ENCODE measurements around the gene CCNJL.

Gene CCNJL

GRCh38 chr5:160330212-160330611 lies 17.8 kb upstream of the CCNJL start:
- no peak for DNase-seq (ENCODE audit: low read depth)

DNA sequence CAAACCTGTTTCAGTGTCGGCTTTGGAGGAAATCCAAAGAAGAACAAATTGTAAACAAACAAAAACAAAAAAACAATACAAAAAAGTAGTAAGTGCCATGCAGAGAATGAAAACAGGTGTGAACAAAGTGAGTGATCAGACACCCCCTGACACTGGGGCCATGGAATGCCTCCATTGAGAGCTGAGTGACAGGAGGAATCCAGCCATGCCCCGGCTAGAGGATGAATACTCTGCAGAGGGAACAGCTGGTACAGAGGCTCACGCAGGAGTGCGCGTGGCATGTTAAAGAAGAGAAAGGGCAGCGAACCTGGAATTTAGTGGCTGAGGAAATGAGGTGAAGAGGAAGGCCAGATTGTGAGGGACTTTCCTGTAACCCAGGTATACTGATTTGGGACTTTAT lies 15.5 kb upstream of the CCNJL start:
- DNase-seq (ENCODE audit: low read depth), result no peak

DNA sequence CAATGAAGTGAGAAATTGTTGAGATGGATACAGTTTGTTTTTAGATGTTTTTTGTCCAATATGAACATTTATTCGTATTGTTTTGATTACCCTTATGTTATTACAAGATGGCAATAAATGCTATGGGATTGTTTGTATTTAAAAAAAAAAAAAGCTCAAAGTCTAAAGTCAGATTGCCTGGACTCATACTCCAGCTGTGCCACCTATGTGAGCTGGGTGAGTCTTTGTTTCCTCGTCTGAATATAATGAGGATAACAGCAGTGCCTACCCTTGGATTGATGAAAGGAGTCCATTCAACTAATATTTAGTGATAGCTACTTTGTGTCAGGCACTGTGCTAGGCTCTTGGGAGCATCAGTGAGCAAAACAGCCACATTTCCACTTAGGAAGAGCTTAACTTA lies 14.6 kb upstream of the CCNJL start:
- no peak for DNase-seq (ENCODE audit: low read depth)

GRCh38 chr5:160325716-160326115 lies 13.4 kb upstream of the CCNJL start:
- no peak for DNase-seq (ENCODE audit: low read depth)

DNA sequence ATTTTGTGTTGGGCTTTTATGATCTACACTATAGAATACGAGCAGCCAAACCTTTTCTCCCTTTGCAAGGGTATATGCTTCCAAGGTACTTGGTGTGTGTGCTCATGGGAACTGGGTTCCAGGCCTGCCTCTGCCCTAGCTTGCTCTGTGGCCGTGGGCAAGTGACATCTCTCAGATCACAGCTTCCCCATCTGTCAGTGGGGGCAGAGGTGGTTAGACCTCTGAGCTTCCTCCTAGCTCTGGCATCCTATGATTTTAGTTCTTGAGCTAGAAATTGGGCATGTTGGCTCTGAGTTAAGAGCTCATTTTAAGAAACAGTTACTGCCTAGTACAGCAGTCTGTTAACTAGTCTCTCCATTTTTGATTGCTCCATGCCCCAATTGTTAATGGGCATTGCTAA lies 12.5 kb upstream of the CCNJL start:
- no peak for DNase-seq (ENCODE audit: low read depth)

- no peak for DNase-seq (ENCODE audit: low read depth)
Measured at GRCh38 chr5:160318409-160318808, 6.0 kb upstream of the CCNJL start.

GRCh38 chr5:160317434-160317833 lies 5.1 kb upstream of the CCNJL start:
- no peak for DNase-seq (ENCODE audit: low read depth)

GRCh38 chr5:160315968-160316367 lies 3.6 kb upstream of the CCNJL start:
- DNase-seq (ENCODE audit: low read depth), result no peak

DNA sequence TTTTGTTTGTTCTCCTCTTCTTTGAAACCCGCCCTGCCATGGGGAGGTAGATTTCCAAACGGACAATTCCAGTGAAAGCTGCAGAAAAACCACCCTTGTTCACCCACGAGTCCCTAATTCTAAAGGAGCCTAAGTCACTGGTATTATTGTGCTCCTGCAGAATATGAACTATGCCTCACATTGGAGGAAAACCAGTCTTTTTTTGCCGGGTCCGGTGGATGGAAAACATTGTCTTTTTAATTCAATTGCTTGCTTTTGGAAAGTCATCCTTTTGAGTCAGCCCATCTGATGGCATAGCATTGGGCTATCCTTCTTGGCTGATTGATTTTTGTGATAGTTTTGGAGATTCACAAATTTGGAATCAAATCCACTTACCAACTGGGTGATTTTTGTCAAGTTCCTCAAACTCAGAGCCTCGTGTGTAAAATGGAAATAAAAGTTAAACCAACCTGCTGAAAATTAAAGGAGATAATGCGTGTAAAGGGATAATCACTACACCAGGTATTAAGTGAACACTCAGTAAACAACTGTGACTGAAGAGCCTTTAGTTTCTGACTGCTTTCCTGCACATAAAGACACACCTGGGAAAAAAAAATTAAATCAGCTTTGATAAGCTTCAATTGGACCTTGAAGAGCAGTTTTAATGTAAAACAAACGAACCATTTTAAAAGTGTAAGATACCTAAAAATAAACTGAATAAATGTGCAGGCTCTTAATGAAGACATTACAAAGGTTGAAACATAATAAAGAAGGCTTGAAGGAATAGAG lies 780 bp upstream of the CCNJL start:
- DNase-seq (ENCODE audit: low read depth), result no peak

DNA sequence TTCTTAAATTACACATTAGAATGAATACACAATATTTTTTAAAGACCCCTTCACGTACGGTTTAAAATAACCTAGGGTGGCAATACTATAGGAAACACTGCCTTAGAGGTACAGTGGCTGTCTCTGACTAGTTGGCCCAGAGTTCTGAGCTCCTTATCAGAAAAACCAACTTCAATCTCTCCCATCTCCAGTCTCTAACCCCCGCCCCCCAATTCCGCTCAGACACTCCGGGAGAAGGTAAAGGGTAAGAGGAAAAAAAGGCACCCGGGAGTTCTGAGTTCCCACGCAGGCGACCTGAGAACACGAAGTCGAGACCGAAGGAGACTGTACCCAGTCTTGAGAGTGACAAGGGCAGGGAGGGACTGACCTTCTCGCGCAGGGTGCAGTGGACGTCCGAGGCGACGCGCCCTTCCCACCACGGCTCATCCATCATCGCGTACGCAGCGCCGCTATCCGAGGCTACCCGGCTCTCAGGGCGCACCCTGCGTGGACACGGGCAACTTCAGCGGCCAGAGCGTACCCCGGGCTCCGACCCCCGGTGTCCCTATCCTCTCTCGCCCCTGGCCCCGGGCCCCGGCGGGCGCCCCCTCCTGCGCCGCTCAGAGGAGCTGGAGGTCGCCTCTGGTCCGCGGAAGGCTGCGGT lies 752 bp downstream of the CCNJL start:
- DNase-seq (ENCODE audit: low read depth), result no peak

- DNase-seq (ENCODE audit: low read depth), result no peak
Measured at GRCh38 chr5:160310552-160311295, 1.6 kb downstream of the CCNJL start.

DNA sequence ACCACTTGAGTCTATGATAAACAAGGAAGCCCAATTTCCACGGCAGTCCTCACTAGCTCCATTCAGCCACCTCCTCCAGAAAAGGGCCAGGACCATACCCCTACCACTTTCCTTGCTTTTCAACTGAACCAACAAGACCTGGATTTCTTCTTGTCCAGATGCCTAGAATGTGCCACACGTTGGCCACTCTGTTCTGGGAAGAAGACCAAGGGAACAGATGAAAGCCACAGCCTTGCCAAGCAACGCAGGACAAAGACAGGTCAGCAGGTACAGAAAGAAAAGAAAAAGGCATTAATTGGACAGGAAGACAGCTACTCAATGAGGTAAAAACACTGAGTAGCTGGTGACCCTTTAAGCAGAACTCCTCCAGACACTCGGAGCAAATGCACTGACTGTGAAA lies 2.2 kb downstream of the CCNJL start:
- DNase-seq (ENCODE audit: low read depth), result no peak

DNA sequence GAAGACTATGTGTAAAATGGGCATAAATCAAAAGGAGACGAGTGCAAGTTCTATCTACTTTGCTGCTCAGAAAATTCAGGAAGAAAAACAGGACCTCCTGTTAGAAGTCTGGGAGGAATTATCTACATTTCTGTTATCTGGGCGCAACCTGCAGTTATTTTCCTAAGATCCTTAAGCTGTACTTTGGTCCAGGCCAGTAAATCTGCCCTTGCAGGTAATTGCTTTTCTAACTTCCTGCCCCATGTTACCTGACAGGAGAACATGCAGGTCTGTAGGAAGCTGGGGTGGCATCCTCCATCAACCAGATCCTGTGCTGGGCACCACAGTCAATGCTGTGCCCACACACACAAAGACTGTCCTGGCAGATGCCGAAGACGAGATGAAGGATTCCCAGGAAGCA lies 5.7 kb downstream of the CCNJL start:
- no peak for DNase-seq (ENCODE audit: low read depth)

GRCh38 chr5:160305319-160305718 lies 7.0 kb downstream of the CCNJL start:
- DNase-seq (ENCODE audit: low read depth), result no peak

DNA sequence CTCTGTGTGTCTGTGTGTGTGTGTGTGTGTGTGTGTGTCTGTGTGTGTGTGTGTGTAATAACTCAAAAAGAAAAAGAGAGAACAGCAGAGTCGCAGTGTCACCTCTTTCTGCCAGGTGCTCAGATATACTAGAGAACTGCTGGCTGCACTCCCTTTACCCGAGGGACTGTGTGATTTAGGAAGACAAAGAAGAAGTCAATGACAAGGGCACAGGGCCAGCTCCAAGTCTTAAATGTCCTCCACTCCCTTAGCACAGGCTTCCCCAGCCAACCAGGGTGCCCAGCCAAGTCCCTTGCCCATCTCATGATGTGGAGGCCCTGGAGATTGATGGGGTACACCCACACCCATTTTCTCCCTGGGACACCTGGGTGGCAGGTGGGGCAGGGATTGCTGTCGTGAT lies 8.7 kb downstream of the CCNJL start:
- no peak for DNase-seq (ENCODE audit: low read depth)

GRCh38 chr5:160298189-160298588 lies 14.2 kb downstream of the CCNJL start:
- no peak for DNase-seq (ENCODE audit: low read depth)

DNA sequence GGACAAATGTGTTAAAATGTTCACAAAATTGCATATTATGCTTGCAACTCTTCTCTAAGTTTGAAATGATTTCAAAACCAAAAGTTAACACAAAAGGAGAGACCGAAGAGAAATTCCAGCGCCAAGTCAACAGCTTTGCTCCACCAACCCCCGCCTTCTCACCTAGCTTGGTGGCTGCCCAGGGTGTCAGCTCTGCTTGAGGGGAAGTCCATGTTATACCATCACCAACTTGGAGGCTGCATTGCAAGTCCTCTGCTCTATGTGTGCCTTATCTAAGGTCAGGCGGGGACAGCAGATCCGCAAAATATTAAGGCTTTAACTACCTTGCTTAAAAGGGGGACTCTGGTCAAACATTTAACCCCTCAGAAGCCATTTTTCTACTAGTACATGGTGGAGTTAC lies 14.6 kb downstream of the CCNJL start:
- no peak for DNase-seq (ENCODE audit: low read depth)

DNA sequence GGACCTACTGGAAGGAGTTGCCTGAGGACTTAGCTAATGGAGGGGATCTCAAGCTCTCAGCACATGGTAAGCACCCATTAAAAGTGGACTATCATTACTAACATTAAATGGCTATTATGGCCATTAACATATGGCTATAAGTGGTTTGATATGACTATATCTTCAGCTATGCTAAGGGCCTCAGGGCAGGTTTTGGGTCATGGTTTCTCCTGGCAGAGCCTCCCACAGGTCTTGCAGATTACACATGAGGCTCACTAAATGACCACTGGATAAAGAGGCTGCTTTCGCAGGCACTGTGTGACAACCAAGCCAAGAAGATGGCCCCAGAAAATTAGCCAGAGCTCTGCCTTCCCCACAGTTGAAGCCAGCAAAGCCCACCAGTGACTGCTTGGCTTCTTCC lies 15.4 kb downstream of the CCNJL start:
- DNase-seq (ENCODE audit: low read depth), result no peak

DNA sequence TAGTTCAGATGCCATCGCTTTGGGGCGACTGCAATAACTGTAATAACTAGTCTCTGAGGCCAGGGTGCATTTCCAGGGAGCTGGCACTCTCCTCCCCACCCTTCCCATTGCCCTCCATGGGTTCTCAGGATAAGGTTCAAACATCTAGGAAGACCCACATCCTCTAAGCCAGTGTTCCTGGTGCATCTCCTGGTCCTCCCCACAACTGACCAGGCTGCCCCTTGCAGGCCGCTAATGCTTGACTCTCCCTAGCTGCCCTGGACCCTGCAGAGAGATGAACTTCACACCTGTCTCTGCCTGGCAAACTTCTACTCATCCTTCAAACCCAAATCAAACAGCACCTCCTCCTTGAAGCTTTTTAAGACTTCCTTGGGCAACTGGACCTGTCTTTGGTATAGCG lies 15.9 kb downstream of the CCNJL start:
- no peak for DNase-seq (ENCODE audit: low read depth)

GRCh38 chr5:160293901-160294561 lies 18.3 kb downstream of the CCNJL start:
- DNase-seq (ENCODE audit: low read depth), result no peak

GRCh38 chr5:160293386-160293785 lies 19.0 kb downstream of the CCNJL start:
- DNase-seq (ENCODE audit: low read depth), result no peak

DNA sequence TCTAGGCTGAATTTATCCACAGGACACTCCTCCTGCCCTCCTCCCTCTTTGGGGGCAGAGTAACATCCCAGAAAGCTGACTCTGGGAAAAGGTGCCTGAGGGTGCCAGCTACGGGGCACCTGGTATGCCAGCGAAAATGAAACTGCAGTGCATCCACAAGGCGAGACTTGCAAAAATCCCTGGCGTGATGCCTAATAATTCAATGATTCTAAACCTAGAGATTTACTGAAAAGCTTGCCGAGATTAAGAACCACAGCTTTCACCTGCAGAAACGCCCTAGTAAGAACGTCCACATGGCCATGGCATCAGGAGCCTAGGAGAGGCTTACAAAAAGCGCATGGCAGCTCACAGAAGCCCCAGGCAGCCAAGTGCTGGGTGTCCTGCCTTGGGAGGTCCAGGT lies 20.9 kb downstream of the CCNJL start:
- no peak for DNase-seq (ENCODE audit: low read depth)

- DNase-seq (ENCODE audit: low read depth), result no peak
Measured at GRCh38 chr5:160290751-160291150, 21.6 kb downstream of the CCNJL start.

All from GM04504 (cell line).